GM12874 (cell line): ENCODE measurements around the gene WDR70.

Experiments used
- CTCF ChIP-seq: IDR thresholded peaks from 2 replicates; pipeline ENCODE4 v1.5.1; 2011; ENCODE audit warnings: low read depth, mild to moderate bottlenecking, control low read depth, low read length, moderate library complexity; ENCODE audit not compliant: insufficient read depth

WDR70 gene

DNA sequence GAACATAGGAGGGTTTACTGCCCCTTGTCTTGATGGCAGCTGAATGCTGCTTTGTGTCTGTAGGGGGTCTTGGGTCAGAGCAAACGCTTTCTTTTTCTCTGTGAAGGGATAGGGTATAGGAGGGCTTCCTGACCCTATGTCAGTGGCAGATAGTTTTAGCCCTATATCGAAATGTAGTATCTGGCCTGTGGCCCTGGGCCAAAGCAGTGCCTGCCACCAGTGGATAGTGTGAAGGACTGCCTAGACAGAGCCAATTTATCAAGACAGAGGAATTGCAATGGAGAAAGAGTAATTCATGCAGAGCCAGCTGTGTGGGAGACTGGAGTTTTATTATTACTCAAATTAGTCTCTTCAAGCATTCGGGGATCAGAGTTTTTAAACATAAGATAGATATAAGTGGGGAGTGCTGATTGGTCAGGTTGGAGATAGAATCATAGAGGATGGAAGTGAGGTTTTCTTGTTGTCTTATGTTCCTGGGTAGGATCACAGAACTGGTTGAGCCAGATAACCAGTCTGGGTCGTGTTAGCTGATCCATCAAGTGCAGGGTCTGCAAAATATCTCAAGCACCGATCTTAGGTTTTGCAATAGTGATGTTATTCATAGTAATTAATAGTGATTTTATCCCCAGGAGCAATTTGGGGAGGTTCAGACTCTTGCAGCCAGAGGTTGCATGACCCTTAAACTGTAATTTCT, 282.3 kb downstream of the WDR70 start:
- TF ChIP-seq CTCF = no peak

DNA sequence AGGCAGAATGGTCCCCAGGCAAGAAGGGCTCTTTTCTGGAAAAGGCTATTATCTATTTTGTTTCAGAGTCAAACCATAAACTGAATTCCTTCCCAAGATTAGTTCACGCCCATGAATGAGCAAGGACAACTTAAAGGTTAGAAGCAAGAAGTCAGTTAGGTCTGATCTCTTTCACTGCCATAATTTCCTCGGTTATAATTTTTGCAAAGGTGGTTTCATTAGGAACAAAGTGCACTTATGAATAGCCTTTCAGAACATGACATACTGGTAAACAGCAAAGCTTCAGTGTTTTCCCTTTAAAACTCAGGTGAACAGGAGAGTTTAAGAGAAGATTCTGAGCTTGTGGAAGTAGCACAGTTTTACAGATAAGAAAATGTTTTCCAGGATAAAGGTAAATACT, 282.8 kb downstream of the WDR70 start:
- TF ChIP-seq CTCF = no peak

DNA sequence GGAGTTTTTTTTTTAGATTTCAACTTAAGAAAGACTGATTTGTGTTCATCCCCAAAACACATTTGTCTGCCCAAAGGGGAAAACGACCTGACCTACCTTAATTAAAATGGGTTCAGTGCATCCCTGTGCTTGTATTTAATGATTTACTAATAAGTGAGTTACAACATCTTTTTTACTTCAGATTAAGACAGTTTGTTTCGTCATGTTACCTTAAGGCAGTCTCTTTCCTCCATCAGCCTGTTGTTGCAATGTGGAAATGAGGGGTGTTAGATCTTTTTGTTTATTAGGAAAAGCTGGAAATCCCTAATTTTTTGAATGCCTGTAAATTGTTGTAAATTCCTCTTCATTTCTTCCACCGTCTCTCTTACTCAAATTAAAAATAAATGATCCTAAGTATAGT, 283.2 kb downstream of the WDR70 start:
- no peak for TF ChIP-seq CTCF

GRCh38 chr5:37662789-37663485, 283.8 kb downstream of the WDR70 start:
- no peak for TF ChIP-seq CTCF

DNA sequence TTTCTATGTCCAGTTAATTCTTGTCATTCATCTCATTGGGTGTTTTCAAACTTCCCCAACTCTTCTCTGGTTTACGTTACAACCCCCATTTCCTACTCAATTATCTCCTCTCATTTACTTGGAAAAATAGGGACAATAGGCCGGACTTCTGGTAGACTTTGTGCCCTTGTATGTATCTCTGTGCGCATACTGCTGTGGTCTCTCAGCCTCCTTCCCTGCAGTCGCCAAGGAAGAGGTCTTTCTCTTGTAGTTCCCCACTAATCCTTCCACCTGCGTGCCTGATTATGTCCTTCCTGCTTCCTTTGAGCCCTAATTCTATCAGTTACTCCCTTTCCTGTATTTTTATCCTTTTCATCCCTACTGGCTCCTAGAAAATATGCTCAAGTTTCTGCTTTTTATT, 284.4 kb downstream of the WDR70 start:
- no peak for TF ChIP-seq CTCF

GRCh38 chr5:37664551-37664950, 285.4 kb downstream of the WDR70 start:
- TF ChIP-seq CTCF = no peak

GRCh38 chr5:37665272-37665671, 286.2 kb downstream of the WDR70 start:
- no peak for TF ChIP-seq CTCF
